Measurements from ENCODE around the gene NECTIN1. TPM values are rescaled to one million over a fixed set of nuclear protein-coding genes. Genes with fewer than 3 reads are reported as not detected.
A peak's percentile ranks its signal among the peaks of the same experiment; 100 is the strongest.

The NECTIN1 gene
- total RNA-seq, 2 experiments from 2014 or later = 2.5 to 3.4 TPM

DNA sequence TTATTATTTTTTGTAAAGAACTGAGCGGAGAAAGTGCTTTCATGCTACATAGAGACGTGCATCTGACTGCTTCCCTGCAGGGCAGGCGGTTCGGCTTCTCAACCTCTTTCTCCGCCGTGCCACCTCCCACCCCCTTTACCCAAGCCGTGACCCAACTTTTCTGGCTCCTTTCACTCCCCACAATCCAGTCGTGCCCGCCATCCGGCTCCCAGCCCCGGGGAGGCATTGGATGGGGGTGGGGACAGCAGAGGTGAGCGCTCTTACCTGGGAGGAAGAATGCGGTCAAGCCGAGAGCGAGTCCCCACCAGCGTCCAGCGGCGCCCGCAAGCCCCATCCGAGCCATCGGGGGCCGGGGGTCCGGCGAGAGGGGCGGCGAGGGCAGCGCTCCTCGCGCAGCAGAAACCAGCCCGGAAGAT lies 781 bp downstream of the NECTIN1 start:
- Histone ChIP-seq H3K27ac (ENCODE audit: low read depth in 1 of 2, low read length in 2 of 2) (no peak overlapping the region), H3K36me3 (ENCODE audit: insufficient read depth, low read length) (no peaks in the 10 kb centered on the region), H3K27me3 (ENCODE audit: control insufficient read depth in 1 of 2, insufficient read depth in 2 of 2, low read length in 2 of 2) (peaks cover 13 to 22% of the 10 kb centered on the region in 2 experiments), H3K9me3 (ENCODE audit: control insufficient read depth in 1 of 2, insufficient read depth in 1 of 2, low read length in 2 of 2) (peaks cover 0 to 5% of the 10 kb centered on the region in 2 experiments), H3K4me1 (ENCODE audit: insufficient read depth, low read length) (peaks cover 25% of the 10 kb centered on the region), H3K4me3 (ENCODE audit: low read length) (peak overlapping the region; percentile 61)
- POLR2A ChIA-PET = no interaction called here
- peak in 2 of 14 experiments; percentile 36 to 39 for DNase-seq
- Mint-ChIP-seq H3K4me3 (peak overlapping the region; percentile 99), H3K27me3 (peaks cover 19% of the 10 kb centered on the region), H3K9me3 (no peaks in the 10 kb centered on the region), H3K4me1 (ENCODE audit: low read depth) (peaks cover 5% of the 10 kb centered on the region), H3K36me3 (ENCODE audit: low read depth) (peaks cover 4% of the 10 kb centered on the region), H3K27ac (peak overlapping the region; percentile 83)
- ATAC-seq (ENCODE audit: poor library complexity) = no peak
- TF ChIP-seq, protein P1, sequence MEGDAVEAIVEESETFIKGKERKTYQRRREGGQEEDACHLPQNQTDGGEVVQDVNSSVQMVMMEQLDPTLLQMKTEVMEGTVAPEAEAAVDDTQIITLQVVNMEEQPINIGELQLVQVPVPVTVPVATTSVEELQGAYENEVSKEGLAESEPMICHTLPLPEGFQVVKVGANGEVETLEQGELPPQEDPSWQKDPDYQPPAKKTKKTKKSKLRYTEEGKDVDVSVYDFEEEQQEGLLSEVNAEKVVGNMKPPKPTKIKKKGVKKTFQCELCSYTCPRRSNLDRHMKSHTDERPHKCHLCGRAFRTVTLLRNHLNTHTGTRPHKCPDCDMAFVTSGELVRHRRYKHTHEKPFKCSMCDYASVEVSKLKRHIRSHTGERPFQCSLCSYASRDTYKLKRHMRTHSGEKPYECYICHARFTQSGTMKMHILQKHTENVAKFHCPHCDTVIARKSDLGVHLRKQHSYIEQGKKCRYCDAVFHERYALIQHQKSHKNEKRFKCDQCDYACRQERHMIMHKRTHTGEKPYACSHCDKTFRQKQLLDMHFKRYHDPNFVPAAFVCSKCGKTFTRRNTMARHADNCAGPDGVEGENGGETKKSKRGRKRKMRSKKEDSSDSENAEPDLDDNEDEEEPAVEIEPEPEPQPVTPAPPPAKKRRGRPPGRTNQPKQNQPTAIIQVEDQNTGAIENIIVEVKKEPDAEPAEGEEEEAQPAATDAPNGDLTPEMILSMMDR (IDR thresholded peaks at IDR 0.05) = no peak
- CTCF ChIA-PET = interaction anchor here (2.1 kb wide), 1 partner anchor 62 kb away, joined by 7 read pairs; no protein-coding TSS in a partner anchor
- intact Hi-C loops (cut with DNase I, micrococcal nuclease) = loop anchor here in 1 of 2 experiments (2.0 to 10.0 kb wide), 5 partner anchors 61 to 483 kb away; partner anchors contain the start of genes OAF and USP2

DNA sequence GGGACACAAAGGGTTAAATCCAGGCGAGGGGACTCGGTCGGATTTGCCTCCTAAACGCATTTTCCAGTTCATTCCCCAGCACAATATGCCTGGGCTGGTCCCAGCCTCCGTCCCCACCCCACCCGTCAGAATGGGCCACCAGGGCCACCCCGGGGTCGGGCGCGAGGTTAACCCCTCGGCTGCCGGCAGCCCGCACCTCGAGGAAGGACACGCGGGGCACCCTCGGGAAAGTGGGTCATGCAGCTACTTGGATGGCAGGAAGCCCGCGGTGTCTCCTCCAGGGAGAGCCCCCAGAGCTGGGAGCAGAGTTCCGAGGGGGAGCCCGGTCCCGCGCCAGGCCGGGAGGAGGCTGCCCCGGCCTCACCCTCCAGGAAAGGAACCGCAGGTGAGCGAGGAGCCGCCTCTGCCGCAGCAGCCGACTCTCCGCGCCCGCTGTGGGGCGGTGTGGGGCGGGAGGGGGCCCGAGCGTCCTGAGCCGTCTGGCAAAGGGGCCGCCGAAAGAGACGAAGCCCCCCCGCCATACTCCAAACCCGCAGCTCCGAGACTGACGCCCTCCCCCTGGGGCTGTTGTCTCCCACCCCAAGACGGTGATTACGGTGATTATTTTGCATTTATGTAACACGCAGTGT lies 1.4 kb downstream of the NECTIN1 start:
- peak overlapping the region; percentile 83 for H3K27ac Mint-ChIP-seq
- H3K27me3 ChIP-seq (ENCODE audit: control insufficient read depth in 1 of 2, insufficient read depth in 2 of 2, low read length in 2 of 2) = peaks cover 11 to 22% of the 10 kb centered on the region in 2 experiments
- intact Hi-C loops (cut with DNase I, micrococcal nuclease) = loop anchor here in 1 of 2 experiments (2.0 to 10.0 kb wide), 5 partner anchors 60 to 483 kb away; partner anchors contain the start of genes OAF and USP2

More for the DNA sequence above, 1.4 kb downstream of the NECTIN1 start:
- ATAC-seq (ENCODE audit: poor library complexity) (no peak), DNase-seq (peak in 7 of 14 experiments; percentile 7 to 57 (median 36))
- Mint-ChIP-seq H3K4me3 (peak overlapping the region; percentile 99), H3K4me1 (ENCODE audit: low read depth) (peaks cover 5% of the 10 kb centered on the region), H3K27me3 (peaks cover 18% of the 10 kb centered on the region), H3K9me3 (no peaks in the 10 kb centered on the region), H3K36me3 (ENCODE audit: low read depth) (peaks cover 4% of the 10 kb centered on the region)
- ChIA-PET CTCF (interaction anchor here (0.9 to 2.1 kb wide), 2 partner anchors 10 to 61 kb away, joined by 3 to 7 read pairs; no protein-coding TSS in a partner anchor), POLR2A (interaction anchor here (0.7 kb wide), 1 partner anchor 54 kb away, joined by 3 read pairs; no protein-coding TSS in a partner anchor)
- Histone ChIP-seq H3K4me3 (ENCODE audit: low read length) (peak overlapping the region; percentile 61), H3K36me3 (ENCODE audit: insufficient read depth, low read length) (no peaks in the 10 kb centered on the region), H3K27ac (ENCODE audit: low read depth in 1 of 2, low read length in 2 of 2) (no peak overlapping the region), H3K9me3 (ENCODE audit: control insufficient read depth in 1 of 2, insufficient read depth in 1 of 2, low read length in 2 of 2) (peaks cover 0 to 5% of the 10 kb centered on the region in 2 experiments), H3K4me1 (ENCODE audit: insufficient read depth, low read length) (peaks cover 25% of the 10 kb centered on the region)
- TF ChIP-seq, protein P1 (IDR thresholded peaks at IDR 0.05) = peak; percentile 33

All from CD4-positive, alpha-beta T cell (primary cell).